GM12874 (cell line): ENCODE measurements around the gene BTAF1.

ENCODE experiments used
- CTCF ChIP-seq: IDR thresholded peaks from 2 replicates; pipeline ENCODE4 v1.5.1; 2011; ENCODE audit warnings: low read depth, mild to moderate bottlenecking, control low read depth, low read length, moderate library complexity; ENCODE audit not compliant: insufficient read depth

BTAF1 gene

GRCh38 chr10:91975438-91975837 lies 51.9 kb downstream of the BTAF1 start:
- no peak for TF ChIP-seq CTCF

DNA sequence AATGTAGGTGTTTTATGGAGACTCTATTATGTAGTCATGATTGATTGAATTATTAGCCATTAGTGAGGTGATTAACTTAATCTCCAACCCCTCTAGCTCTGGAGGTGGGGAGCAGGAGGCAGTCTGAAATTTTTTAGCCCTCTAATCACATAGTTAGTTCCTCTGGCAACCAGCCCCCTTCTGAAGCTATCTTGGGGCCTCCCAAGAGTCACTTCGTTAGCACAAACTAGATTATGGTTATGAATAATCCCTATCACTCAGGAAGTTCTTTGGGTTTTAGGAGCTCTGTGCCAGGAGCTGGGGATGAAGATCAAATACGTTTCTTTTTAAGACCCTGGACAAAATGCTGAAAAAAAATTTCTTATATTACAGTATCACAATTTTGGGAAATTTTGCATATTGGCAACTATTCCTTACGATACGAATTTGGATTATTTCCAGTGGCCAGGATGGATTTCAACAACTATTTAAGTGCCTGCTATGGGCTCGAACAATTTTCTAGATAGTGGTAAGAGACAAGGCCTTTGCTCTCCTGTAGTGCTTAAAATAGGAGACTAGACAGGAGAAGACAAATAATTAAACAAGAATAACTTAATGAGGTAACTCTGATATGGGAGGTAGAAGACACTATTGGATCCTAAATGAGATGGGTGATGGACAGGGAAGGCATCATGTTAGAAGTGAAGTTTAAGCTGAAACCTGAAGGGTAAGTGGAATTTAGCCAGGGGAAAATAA lies 52.9 kb downstream of the BTAF1 start:
- no peak for TF ChIP-seq CTCF

DNA sequence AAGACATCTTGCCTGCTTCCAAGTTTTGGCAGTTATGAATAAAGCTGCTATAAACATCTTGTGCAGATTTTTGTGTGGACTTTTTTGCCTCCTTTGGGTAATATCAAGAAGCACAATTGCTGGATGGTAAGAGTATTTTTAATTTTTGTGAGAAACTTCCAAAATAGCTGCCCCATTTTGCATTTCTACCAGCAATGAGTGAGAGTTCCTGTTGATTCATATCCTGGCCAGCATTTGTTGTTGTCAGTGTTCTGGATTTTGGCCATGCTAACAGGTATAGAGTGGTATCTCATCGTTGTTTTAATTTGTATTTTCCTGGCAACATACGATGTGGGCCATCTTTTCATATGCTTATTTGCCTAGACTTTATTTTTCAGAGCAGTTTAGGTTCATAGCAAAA lies 53.9 kb downstream of the BTAF1 start:
- no peak for TF ChIP-seq CTCF

GRCh38 chr10:91978585-91978984 lies 55.0 kb downstream of the BTAF1 start:
- TF ChIP-seq CTCF = no peak

DNA sequence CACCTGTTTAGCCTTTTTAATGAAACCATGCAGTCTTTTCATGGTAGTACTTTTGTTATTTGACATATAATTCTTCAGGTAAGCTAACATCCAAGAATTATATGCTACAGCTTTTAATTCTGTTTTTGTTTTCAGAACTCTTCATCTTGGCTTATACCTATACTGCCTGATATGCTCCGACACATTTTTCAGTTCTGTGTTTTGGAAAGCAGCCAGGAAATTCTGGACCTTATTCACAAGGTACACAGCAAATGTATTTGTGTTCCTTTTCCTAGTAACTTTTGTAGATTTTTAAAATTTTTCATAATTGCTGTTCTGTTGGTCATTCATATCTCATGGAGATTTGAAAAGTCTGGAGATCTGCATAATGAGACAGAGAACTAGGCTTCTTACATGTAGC lies 56.7 kb downstream of the BTAF1 start:
- no peak for TF ChIP-seq CTCF

DNA sequence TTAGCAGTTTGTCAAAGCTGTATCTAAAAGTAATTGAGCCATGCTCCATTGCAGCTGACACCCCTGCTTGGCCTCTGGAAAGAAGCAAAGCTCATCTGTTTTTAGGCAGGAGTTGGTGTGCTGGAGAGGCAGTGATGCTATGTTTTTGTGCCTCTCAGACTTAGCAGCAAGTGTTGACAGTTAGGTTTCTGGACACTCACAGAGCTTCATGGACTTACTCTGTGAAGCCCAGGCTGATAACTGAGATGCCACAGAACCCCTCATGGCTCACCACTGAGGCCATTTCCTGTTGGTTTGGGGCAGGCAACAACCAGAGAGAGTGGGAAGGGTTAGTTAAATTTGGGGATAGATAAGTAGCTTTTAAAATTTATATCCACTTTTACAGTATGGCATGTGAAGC lies 59.8 kb downstream of the BTAF1 start:
- TF ChIP-seq CTCF = no peak

GRCh38 chr10:91987397-91988037 lies 63.9 kb downstream of the BTAF1 start:
- TF ChIP-seq CTCF = no peak
